Activated CD8-positive, alpha-beta memory T cell treated with anti-CD3 and anti-CD28 coated beads, Interleukin-2, amount 50 U/mL, for 48 hours (primary cell): ENCODE data around the gene MEGF6.

Experiments used
- DNase-seq: peaks from one replicate; pipeline ENCODE4 v3.0.0-alpha.2; 2020

MEGF6 gene

GRCh38 chr1:3552176-3552575, 59.1 kb downstream of the MEGF6 start:
- no peak for DNase-seq

- DNase-seq, result no peak
Measured at GRCh38 chr1:3551711-3552110, 59.6 kb downstream of the MEGF6 start.

GRCh38 chr1:3551290-3551678, 60.0 kb downstream of the MEGF6 start:
- no peak for DNase-seq

GRCh38 chr1:3550511-3551289, 60.6 kb downstream of the MEGF6 start:
- DNase-seq, result no peak

GRCh38 chr1:3548895-3549294, 62.4 kb downstream of the MEGF6 start:
- no peak for DNase-seq

- no peak for DNase-seq
Measured at GRCh38 chr1:3548156-3548893, 63.0 kb downstream of the MEGF6 start.

- no peak for DNase-seq
Measured at GRCh38 chr1:3547055-3548005, 64.0 kb downstream of the MEGF6 start.

- no peak for DNase-seq
Measured at GRCh38 chr1:3546048-3546384, 65.3 kb downstream of the MEGF6 start.

- DNase-seq, result no peak
Measured at GRCh38 chr1:3545363-3546047, 65.8 kb downstream of the MEGF6 start.

- DNase-seq, result no peak
Measured at GRCh38 chr1:3544040-3544977, 67.0 kb downstream of the MEGF6 start.

GRCh38 chr1:3543076-3544039, 68.0 kb downstream of the MEGF6 start:
- no peak for DNase-seq

- DNase-seq, result no peak
Measured at GRCh38 chr1:3542676-3543075, 68.6 kb downstream of the MEGF6 start.

GRCh38 chr1:3541936-3542335, 69.4 kb downstream of the MEGF6 start:
- DNase-seq, result no peak

- no peak for DNase-seq
Measured at GRCh38 chr1:3541465-3541864, 69.8 kb downstream of the MEGF6 start.

- no peak for DNase-seq
Measured at GRCh38 chr1:3540876-3541275, 70.4 kb downstream of the MEGF6 start.

- DNase-seq, result no peak
Measured at GRCh38 chr1:3539707-3540425, 71.4 kb downstream of the MEGF6 start.

- no peak for DNase-seq
Measured at GRCh38 chr1:3537359-3537758, 73.9 kb downstream of the MEGF6 start.

GRCh38 chr1:3536420-3537195, 74.7 kb downstream of the MEGF6 start:
- no peak for DNase-seq

GRCh38 chr1:3535732-3536131, 75.6 kb downstream of the MEGF6 start:
- DNase-seq, result no peak
